ENCODE measurements around the gene CBL.

DNA sequence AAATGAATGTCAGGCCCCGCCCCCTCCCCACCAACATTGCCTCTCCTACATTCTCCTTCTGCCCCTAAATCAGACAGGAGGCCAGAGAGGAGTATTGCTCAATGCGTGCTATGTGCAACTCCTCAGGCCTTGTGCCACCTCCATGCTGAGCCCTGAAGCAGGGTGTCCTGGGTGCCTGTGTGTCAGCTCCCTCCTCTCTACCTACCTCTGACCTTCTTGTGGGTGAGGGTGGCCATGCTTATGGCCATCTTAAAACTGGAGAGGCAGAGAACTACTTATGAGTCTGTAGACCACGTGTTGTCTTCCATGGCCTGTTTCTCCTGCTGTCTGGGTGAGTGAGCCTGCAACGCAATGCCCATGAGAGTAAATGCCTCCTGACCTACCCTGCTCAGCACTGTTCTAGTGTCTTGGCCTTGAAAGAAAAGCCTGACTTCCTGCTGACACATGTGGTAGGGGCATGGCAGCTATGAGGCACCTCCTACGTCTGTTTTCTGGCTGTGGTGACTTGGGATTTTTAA lies 100.3 kb downstream of the CBL start:
- no peak for TF ChIP-seq REST (IDR thresholded peaks at IDR 0.05; ENCODE audit: low read depth, low read length)
- TF ChIP-seq CBX3 (IDR thresholded peaks at IDR 0.05; ENCODE audit: borderline replicate concordance, low read depth) = no peak

Measured in GM12878 (cell line).